KBM-7 (cell line): ENCODE measurements around the gene BBS1.

Experiments
- DNase-seq: peaks from one replicate; pipeline ENCODE4 v3.0.0-alpha.2; 2015
- in situ Hi-C: fragments of 300-500 bp; cut with MboI; formaldehyde crosslinking; loops from 2 replicates; pipeline ENCODE4 v1.14.3; 2020; ENCODE audit warnings: low sequenced_read_pairs, low pct_unique_long_range_greater_than_20kb, mixed read lengths

Gene BBS1

DNA sequence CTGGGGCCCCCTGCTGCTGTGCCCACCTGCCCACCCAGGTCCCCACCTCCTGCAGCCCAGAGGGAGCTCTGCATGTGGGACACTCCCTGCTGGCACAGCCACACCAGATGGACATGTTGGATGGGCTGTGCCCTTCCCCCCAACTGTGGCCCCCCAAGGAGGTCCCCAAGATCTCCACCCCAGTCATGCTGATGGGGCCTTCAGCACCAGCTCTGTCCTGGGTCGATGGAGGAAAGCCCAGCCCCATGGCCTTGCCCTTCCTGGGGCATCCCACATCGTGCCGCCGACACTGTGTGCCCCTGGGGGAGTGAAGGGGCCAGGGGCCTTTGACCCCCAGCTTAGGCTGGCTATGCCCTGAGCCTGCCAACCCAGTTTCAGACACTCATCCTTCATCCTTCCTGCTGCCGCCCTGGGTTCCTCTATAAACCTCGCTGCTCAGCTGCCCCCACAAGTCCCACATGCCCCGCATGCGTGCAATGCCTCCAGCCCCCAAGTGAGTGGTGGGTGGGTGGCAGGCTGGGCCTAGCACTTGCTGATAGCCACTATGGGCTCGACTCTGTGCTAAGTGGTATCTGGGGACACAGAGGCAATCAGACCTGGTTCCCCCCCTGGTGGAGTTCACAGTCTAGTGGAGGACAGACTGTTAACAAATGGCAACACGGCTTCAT lies 34.1 kb upstream of the BBS1 start:
- DNase-seq: no peak
- in situ Hi-C loops: no loop called here

GRCh38 chr11:66476841-66477251 lies 33.6 kb upstream of the BBS1 start:
- no peak for DNase-seq
- in situ Hi-C loops: no loop called here

DNA sequence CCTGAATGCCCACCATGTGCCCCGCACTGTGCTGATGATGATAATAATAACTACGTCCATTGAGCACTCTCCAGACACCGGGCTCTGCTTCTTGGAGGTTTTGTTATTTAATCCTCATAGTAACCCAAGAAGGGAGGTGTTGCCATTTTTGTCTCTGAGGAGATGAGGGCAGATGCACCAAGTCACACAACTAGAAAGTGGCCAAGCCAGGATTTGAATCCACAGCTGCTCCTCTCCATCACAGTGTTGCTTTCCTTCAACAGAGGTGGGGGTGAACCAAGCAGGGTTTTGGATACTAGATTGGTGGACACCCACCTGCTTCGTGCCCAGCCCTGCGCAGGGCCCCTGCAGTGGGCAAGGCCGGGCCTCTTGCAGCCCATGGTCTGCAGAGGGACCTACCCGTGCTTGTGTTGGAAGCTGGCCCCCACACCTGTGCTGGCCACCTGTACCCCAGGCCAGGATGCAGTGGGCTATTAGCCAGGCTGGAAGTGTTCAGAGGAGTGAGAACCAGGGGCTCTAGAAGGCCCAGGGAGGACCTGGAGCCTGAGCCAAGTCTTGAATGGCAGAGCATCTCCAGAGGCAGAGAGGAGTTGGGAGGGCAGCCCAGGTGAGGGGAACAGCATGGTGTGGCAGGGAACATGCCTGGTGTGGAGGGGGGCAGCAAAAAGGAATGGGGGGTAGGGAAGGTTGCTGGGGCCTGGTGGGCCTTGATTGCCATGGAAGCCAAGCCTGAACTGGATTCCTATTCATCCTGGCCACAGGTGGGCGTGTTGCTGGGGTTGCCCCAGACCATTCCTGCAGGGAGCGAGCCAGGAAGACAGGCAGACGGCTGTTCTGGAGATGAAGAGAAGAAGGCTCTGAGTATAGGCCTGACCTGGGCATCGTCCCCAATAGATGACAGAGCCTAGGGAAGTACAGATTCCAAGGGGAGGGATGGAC lies 32.9 kb upstream of the BBS1 start:
- in situ Hi-C loops: no loop called here
- no peak for DNase-seq

GRCh38 chr11:66478729-66479393 lies 31.6 kb upstream of the BBS1 start:
- peak; percentile 53 for DNase-seq
- in situ Hi-C loops: no loop called here

DNA sequence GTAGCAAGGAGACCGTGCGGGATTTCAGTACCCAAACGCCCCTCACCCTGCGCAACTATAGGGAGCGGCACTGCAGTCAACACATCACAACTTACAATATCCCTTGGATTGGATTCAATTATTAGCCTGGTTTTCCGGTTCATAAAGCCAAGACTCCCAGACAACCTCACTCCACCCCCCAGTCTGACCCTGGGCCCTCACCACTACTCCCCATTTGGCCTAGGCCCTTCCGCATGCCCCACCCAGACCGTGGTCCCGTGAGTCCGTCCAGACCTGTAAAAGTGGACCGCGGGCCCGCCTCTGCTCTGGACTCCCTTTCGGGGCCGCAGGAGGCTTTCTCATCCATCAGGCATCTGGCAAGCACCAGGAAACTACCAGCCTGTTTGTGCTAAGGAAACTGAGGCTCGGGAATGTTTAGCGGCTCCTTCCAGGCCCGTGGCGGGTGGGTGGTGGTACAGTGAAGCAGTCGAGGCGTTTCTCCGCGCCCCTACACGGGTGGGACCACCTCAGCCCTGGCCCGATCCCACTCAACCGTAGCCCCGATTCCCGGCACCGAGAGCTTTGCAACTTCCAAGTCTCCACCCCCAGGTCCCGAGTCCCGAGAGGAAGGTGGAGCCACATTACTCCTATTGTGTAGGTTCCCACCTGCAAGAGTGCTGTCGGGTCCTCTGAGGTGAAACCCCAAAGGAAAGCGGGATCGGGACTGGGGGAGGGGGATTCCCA lies 30.9 kb upstream of the BBS1 start:
- DNase-seq: no peak
- in situ Hi-C loops: no loop called here

DNA sequence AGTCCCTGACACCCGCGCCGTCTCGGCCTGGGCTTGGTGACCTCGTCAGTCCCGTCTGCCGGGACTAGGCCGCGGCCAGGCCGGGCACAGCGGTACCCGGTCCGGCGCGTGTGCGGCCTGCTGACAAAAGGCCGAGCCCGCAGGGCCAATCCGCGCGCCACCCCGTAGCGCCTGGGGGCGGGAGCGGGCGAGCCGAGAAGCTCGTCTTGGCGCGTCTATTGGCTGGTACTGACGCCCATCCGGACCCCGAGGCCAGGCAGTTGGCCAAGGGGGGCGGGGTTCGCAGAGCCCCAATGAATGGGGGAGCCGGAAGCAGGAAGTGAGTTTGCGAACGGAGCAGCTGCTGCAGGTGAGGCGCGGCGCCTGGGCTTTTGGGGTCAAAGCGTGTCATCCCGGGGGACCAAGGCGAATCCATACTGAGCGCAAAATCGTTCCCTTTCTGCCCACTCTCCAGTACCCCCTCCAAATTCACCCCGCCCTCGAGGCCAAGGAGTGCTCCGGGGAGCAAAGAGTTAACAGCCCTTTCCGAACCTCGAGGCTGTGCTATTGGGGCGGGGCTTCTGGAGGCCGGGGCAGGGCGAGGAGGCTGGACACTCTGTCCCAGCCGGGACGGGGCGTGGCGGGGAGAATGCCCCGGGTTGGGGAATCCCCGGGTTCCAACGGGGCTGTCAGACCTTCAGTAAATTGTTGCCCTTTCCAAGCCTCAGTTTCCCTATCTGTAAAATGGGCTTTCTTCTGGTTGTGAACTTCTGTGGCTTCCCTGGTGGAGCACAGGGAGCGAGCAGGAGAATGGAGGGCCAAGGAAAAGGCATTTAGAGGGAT lies 30.1 kb upstream of the BBS1 start, which contains the start of gene DPP3:
Gene DPP3, plus strand, starts transcription at position 318 of the 822 bp plus-strand sequence. CDS start 1,767 bp downstream, outside the sequence.
- in situ Hi-C loops: no loop called here
- peak; percentile 97 for DNase-seq

GRCh38 chr11:66484806-66485380 lies 25.5 kb upstream of the BBS1 start:
- DNase-seq: no peak
- in situ Hi-C loops: no loop called here

GRCh38 chr11:66488957-66489356 lies 21.5 kb upstream of the BBS1 start:
- no peak for DNase-seq
- in situ Hi-C loops: no loop called here

- in situ Hi-C loops: no loop called here
- no peak for DNase-seq
These were observed 20.8 kb upstream of the BBS1 start for GRCh38 chr11:66489636-66490035.

DNA sequence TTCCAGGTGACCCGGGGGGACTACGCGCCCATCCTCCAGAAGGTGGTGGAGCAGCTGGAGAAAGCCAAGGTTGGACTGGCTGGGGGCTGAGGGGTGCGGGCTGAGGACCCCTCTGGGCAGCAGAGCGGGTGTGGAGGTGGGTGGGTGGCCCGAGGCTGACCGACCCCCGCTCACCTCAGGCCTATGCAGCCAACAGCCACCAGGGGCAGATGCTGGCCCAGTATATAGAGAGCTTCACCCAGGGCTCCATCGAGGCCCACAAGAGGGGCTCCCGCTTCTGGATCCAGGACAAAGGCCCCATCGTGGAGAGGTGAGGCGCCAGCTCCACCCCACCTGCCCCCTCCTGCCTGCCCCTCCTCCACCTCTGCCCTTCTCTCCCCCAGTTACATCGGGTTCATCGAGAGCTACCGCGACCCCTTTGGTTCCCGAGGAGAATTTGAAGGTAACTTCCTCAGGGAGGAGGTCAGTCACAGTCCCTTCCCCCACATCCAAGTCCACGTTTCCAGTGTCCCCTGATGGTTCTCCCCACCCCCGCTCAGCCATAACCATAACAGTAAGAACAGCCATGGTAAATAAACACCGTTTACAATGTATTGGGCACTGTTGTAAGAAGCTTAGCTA lies 19.0 kb upstream of the BBS1 start:
- in situ Hi-C loops: no loop called here

DNA sequence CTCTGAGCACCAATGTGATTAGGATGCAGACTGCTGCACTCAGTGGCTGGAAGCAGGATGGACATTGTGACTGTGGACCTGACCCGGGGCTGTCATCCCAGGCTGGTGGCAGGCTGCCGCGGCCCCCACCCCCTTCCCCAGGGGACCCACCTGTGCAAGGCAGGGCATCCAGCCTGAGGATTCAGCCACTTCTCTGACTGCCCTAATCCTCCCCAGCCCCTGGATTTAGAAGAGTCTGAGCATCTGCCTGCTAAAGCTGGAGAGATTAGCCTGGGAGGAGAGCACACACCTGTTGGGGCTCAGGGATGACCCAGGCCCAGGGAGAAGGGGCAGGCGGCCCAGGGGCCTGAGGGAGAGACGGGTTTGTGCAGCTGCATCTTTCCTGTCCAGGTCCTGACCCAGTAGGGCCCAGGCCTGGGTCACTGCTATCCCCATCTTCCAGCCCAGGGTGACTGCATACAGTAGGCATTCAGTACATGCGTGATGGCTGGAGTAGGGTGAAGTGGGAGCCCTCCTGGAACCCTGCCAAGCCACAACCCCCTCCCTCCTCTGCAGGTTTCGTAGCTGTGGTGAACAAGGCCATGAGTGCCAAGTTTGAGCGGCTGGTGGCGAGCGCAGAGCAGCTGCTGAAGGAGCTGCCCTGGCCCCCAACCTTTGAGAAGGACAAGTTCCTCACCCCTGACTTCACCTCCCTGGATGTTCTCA lies 18.1 kb upstream of the BBS1 start:
- in situ Hi-C loops: no loop called here

More for the DNA sequence above, 19.0 kb upstream of the BBS1 start:
- DNase-seq: no peak

DNA sequence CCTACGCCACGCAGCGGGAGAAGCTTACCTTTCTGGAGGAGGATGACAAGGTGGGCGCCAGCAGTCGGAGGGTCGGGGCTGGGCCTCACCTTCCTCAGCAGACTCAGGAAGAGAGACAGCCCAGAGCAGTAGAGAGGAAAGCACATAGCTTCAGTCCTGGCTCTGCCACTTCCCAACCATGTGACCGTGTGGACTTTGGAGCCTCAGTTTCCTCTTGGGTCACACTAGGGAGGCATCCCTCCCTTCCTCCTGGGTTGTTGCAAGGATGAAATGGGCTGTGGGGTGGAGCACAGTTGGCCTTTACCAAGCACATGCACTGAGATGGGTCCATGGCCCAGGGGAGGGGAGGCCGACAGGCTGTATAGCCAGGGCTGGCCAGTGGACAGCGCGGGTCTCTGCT lies 17.3 kb upstream of the BBS1 start:
- in situ Hi-C loops: no loop called here
- DNase-seq: no peak

More for the DNA sequence above, 18.1 kb upstream of the BBS1 start:
- no peak for DNase-seq

DNA sequence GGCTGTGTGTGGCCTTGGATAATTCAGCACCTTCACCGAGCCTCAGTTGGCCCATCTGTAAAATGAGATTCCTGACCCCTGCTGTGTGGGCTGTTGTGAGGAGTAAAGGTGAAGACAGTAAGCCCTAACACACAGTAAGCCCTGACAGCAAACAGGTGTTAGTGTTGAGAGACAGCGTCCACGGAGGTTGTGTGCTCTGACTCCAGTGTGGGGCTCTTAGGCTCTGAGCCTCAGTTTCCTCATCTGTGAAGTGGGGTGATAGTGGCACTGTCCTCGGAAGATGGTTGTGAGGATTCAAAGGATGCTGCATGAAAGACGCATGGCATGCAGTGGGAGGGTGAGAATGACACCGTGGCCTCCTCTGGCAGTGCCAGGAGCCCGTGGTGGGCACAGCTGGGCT lies 16.0 kb upstream of the BBS1 start:
- in situ Hi-C loops: no loop called here
- no peak for DNase-seq

DNA sequence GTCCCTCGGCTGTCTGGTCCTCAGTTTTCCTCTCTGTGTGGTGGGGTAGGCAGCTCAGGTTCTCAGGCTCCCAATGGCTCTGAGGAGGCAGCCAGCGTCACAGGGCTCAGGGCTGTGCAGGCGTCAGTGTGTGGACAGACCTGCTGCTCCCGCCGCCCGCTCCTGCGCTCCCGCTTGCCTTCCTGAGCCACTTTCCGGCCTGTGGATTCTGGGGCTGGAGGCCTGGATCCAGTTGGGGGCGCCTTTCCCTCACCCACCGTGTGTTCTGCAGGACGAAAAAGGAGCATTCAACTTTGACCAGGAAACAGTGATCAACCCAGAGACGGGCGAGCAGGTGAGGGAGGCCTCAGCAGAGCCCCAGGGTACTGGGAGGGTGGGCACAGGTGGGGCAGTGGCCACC lies 15.5 kb upstream of the BBS1 start:
- in situ Hi-C loops: no loop called here
- DNase-seq: no peak

- in situ Hi-C loops: no loop called here
- DNase-seq: no peak
These were observed 15.0 kb upstream of the BBS1 start for GRCh38 chr11:66495401-66495854.

DNA sequence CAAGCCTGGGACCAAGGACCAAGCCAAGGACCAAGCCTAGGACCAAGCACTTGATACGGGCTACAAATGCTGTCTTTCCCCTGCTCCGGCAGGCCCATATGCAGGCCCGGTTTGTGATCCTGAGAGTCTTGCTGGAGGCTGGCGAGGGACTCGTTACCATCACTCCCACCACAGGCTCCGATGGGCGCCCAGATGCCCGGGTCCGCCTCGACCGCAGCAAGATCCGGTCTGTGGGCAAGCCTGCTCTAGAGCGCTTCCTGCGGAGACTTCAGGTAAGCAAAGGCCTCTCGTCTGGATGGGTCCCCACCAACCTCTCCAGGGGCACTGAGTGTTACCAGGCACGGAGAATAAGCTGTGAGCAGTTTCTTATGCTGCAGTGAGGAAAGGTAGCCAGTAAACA lies 13.2 kb upstream of the BBS1 start:
- no peak for DNase-seq
- in situ Hi-C loops: no loop called here

GRCh38 chr11:66498506-66498905 lies 11.9 kb upstream of the BBS1 start:
- in situ Hi-C loops: no loop called here
- no peak for DNase-seq
